ENCODE results near the gene ARMH1.

Gene ARMH1

DNA sequence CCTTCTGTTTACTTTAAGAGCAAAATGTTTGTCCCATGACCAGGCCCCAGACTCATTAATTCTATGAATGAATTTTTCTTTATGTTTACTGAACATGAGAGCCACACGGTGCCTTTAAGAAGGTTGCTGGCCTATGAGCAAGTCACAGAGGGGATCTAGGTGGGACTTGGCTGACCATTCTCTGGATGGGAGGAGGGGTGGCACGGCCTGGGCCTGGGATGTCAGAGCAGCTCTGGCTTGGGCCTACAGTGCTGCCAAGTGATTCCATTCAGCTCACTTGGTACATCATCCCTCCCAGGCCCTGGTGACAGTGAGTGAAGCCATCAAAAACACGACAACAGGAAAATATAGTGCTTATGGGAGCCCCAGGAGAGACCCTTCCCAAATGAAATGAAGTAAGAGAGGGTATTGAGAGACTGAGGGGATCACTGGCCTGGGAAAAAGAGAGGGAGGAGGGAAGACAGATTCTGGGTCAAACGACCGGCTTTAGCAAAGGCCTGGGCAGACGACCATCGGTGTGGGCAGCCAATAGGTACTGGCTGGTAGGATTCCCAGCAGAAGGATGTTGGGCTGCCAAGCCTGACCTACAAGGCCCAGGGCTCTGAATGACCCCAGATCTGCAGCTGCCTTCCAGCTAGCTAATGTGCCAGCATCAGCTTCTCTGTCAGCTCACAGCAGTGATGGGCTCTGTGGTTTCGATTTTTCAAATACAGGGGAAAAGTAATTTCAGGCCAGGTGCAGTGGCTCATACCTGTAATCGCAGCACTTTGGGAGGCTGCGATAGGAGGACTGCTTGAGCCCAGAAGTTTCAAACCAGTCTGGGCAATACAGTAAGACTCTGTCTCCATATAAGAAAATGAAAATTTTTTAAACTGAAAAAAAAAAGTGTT lies 3.5 kb upstream of the ARMH1 start:
- no peak for DNase-seq

DNA sequence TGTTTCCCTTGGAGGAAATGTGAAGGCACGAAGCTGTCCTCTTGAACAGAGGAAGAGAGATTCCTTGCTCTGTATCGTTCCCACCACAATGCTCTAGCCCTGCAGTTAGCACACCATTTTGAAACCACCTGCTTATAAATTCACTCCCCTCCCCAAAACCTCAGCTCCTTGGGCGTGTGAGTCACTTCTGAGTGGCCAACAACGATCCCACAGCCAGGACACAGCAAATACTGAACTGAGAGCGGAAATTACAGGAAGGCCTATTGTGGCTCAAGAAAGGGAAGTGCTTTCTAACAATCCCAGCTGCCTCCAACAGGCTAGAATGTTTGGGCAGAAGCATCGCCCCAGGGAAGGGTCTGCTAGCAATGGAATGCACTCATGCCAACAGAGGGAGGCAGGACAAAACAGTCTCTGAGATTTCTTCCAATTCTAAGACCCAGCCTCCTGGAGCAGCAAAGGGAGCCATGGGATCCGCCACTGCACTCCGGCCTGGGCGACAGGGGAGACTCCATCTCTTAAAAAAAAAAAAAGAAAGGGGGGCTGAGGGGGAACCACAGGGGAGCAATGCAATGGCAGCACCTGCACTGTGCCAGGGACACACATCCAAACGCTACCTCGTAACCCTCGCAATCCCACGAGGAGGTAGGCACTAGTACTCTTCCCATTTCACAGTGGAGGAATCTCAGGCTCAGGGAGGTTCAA lies 2.1 kb upstream of the ARMH1 start:
- DNase-seq: no peak

DNA sequence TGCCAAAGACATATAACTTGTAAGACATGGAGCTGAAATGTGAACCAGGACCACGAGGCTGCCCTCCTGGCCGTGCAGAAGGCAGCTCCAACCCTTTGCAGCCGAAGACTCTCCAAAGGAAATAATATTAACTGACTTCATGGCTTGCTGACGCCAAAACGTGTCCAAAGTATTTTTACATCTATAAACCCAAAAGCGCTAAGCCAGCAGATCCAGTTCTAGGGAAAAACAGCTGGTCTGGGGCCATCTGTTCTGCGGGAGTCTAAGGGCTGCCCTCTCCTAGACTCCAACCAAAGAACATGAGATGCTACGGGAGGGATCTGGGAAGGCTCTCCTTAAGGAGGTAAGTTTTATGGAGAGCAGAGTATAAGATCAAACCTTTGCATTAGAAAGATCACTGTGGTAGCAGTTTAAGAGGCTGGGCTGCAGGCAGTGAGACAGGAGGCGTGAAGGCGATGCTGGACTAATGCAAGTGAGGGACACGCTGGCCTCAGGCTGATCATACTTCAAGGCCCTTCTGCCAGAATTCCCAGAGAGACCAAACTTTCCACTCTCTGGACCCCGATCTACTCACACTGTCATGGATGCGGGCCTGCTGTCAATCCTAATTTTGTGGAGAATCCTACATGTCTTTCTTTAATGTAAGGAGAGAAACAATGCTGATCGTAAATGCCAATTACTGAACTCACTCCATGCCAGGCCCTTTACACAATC lies 1.4 kb upstream of the ARMH1 start:
- DNase-seq: no peak

DNA sequence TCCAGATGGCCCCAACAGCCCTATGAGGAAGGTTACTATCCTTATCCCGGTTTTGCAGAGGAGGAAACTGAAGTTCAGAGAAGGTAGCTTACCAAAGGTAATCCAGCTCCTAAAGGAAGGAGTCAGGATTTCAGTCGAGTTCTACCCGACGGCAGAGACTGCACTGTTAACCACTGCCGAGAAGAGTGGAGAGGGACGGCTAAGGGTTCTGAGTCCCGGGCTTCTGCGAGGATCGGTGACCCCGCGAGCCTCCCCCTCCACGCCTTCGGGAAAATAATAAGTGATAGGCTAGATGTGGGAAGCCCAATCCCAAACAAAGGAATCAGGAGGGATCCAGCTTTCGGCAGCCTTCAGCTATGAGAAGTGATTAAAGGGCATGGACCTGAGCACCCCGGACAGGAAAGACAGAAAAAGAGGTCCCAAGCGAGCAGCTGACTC lies 820 bp upstream of the ARMH1 start:
- DNase-seq: peak; percentile 72

DNA sequence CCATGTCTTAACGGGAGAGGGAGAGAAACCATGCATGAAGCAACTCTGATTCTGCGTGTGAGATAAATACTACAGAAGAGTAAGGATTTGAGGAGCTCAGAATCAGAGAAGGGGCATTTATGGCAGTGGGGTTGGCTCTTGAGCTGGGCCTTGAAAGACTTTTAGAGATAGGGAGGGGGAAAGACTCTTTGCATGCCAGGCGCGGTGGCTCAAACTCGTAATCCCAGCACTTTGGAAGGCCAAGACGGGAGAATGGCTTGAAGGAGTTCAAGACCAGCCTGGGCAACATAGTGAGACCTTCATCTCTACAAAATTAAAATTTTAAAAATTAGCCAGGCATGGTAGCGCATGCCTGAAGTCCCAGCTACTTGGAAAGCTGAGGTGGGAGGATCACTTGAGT lies 672 bp downstream of the ARMH1 start:
- no peak for DNase-seq

DNA sequence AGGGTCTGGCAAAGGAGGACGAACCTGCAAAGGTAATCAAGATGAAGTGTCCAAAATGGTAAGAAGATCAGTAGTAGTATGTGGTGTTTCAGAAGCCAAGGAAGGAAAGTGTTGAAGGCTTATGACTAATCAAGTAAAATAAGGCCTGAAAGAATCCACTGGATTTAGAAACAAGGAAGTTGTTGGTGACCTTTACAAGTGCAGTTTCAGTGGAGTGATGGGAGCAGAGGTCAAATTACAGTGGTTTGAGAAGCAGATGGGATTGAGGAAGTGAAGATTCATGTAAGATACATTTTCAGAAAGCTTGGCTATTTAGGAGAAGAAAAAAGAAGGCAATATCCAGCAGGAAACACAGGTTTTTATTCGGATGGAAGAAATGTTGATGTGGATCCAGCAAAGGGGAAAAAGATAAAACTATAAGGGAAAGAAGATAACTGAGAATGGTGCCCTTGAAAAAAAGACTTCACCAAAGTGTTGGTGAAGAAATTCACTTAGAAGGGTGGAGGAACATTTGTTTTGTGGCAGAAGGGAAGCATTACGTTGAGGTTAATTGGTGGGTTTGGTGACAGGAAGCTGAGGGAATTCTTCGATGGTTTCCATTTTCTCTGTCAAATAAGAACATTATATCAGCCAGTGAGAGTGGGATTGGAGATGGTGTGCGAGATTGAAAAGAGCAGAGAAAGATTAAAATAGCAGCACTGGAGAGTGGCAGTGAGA lies 2.1 kb downstream of the ARMH1 start:
- DNase-seq: no peak

DNA sequence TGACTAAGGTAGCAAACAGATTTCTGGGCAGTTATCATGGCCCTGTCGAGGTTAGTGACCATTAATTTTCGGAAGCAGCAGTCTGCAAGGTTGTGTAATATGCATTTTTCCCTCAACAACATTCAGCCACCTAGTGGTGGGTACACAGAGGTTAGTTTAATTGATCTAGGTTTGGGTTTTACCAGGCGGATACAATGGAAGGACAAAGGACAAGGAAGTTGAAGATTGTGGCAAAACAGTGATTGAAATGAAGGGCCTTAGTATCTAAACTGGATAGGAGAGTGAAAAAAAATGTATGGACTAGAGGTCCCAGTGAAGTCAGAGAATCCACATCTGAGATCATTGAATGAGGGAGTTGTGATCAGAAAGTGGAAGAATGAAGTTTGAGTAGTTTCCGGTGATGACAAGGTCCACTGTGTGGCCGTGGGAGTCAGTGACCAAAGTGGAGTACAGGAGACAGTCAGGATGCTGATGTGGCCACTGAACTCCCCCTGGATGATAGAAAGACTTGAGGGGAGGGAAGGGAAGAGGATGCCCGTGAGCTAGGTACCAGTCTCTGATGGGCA lies 2.8 kb downstream of the ARMH1 start:
- DNase-seq: peak; percentile 43

DNA sequence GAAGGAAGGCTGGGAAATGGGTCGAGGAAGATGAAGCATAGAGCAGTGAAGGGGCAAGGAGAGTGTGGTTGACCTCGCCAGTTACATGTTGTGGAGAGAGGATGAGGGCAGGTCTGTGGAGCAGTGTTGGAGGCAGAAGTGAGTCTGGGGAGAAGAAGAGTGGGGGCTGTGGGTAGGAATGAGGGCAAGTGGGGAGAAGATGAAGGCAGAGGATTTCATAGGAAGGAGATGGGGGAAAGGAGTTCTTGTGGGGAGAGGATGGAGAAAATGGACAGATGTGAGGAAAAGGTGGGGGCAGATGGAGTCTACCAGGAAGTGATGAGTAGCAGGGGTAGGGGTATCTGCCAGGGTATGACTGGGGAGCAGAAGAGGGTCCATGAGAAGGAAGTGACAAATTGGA lies 3.6 kb downstream of the ARMH1 start:
- no peak for DNase-seq

DNA sequence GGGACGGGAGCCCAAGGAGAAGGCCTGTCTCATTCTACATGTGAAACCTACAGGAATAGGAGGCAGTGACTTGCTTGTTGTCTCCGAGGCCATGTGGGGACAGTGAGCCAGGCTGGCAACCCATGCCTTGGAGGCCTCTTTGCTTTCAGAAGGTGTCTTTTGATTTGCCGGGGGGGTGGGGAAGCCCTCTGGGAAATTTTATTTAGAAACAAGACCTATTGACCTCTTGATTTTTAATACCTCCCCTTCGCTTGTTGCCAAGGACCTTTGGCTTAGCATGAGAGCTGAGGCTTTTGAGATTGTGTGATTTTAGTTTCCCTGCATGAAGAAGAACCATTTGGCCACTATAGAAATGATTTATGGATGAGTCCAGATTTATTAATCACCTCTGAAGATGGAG lies 4.1 kb downstream of the ARMH1 start:
- DNase-seq: no peak

DNA sequence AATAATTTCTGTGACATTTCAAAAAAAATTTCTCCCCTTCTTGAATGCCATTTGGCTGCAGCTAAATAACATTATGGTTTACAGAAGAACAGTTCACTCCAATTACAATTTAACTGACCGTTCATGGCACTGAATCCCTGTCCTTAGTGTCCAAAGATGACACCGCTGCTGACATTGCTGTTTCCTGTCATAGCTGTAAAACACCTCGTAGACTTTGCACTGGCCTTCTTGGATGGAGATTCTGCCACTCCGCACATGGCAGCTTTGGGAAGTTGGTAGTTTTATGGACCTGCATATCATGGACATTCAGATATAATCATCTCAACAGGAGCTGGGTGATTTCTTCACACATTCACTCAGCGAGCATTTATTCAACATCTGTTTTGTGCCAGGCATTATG lies 5.0 kb downstream of the ARMH1 start:
- no peak for DNase-seq

DNA sequence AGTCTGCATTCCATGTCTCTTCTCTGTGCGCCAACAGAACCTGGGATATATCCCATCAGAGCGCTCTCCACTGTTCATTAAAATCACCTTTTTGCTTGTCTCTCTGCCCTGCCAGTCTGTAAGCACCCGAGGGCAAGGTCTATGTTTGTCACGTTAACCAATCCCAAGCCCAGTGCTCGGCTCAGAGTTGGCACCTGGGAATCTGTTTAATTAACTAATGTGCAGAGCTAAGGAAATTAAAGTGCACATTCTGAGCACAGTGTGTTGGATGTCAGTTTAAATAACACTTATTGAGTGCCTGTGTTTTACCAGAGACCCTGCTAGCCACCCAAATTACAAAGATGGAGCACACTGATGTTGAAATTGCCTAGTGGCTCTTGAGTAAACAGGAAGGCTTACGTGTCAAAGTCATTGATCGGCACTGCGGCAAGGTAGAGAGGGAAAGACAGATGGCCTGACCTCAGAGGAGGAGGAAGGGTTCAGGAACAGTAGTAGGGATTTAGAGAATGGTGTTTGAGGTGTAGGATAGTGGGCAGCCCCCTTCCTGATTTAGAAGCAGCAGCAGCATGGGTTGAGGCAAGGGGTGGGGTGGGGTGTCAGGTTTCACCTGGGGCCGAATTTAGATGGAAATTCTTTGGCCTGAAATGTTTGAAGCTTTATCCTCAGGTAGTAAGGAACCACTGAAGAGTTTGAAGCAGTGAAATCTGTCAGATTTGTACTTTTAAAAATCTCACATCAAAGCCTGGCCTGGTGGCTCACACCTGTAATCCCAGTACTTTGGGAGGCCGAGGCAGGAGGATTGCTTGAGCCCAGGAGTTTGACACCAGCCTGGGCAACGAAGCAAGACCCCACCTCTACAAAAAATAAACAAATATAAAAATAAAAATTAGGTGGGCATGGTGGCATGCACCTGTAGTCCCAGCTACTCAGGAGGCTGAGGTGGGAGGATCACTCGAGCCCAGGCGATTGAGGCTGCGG lies 7.7 kb downstream of the ARMH1 start:
- peak; percentile 84 for DNase-seq

DNA sequence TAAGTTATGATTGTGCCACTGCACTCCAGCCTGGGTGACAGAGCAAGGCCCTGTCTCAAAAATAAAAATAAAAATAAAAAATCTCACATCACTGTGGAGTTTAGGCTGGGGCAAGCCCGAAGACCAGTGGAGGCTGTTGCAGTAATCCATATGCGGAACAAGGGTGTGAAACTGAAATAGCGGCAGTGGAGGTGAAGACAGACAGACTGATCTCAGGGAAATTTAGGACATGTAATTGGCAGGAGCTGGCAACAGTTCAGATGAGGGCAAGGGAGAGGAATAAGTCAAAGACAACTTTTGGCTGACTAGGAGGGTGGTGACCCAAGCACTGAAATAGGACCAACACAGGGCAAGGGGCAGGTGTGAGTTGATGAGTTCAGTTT lies 8.4 kb downstream of the ARMH1 start:
- no peak for DNase-seq

DNA sequence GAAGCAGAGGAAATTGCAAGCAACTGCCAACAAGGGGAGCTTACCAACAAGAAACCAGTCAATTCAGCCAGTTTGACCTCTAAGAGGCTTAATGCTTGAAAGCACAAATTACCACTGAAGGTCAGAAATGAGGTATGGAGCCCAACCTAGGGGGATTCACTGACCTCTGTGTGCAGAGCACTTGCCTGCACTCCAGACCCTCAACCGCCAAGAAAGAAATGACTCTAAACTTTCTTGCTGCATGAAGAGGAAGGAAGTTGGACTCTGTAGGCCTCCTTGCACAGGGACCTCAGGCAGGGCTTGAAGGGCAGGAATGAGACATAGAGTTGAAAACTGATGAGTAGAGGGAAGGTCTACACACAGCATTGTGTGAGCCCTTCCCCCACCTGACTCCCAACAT lies 10.0 kb downstream of the ARMH1 start:
- no peak for DNase-seq

DNA sequence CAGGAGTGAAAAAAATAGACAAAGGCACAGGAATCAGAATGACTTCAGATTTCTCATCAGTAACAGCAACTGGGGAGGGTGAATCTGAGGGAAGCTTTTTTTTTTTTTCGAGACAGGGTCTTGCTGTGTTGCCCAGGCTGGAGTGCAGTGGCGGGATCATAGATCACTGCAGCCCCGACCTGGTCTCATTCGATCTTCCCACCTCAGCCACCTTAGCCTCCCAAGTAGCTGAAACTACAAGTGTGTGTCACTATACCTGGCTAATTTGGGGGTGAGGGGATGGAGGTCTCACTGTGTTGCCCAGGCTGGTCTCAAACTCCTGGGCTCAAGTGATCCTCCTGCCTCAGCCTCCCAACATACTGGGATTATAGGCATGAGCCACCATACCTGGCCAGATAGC lies 10.7 kb downstream of the ARMH1 start:
- DNase-seq: no peak

DNA sequence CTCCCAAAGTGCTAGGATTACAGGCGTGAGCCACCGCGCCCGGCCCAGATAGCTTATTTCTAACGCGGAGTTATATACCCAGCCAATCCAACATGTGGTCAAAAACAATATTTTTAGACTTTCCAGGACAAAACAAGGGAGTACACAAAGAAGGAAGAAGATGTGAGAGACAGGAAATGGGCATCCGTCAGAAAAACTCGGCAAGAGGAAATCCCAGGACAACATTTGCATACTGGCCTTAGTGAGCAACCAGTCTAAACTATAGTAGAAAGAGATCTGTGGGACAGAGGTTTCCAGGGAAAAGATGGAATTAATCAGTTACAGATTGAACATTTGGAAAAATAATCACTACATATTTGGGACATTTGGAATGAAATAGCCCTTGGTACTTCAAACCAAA lies 11.4 kb downstream of the ARMH1 start:
- no peak for DNase-seq

DNA sequence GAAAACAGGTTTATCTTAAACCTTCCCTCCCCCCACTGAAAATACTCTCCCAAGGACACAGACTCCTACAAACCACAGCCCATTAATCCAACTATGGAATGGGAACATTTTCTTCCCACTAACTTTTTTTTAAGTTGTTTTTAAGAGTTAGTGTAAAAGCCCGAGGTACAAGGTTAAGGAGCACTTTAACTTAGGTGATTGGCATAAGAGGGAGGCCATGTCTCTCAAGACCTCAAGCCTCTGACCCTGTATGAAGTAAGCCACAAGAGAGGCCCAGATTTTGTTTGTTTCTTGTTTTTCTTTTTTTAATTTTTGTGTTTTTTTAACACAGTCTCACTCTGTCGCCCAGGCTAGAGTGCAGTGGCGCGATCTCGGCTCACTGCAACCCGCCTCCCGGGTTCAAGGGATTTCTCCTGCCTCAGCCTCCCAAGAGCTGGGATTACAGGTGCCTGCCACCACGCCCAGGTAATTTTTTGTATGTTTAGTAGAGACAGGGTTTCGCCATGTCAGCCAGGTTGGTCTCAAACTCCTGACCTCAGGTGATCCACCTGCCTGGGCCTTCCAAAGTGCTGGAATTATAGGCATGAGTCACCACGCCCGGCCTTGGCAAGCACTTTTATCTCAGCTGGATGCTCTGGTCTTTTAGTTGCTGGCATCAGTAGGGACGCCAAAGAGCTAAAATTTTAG lies 14.4 kb downstream of the ARMH1 start:
- no peak for DNase-seq

DNA sequence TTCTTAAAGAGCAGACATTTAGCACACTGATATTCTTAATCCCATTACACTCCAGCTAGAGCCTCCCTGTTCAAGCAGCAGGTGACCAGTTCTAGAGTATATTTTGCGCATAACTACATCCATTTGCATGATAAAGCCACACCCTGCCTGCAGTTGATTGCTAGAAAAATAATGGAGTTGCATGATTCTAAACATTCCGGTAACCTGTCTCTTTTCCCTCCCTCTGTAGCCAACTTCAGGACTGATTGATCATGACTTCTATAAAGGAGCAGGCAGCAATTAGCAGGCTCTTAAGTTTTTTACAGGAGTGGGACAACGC lies 14.9 kb downstream of the ARMH1 start:
- DNase-seq: no peak

DNA sequence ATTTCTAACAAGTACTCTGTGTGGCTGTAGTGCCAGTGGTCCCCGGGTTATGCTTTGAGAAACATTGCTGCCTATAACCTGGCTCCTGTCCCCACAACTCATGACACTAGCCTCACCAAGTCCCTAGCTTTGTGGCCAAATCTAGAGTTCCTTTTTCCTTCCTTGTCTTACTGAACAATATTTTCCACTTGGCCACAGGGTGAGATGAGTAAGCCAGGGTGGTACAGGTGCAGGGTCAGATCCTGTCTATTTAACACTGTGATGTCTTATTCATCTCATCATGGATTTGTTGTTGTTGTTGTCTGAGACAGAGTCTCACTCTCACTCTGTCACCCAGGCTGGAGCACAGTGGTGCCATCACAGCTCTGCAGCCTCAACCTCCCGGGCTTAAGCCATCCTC lies 18.6 kb downstream of the ARMH1 start:
- no peak for DNase-seq

DNA sequence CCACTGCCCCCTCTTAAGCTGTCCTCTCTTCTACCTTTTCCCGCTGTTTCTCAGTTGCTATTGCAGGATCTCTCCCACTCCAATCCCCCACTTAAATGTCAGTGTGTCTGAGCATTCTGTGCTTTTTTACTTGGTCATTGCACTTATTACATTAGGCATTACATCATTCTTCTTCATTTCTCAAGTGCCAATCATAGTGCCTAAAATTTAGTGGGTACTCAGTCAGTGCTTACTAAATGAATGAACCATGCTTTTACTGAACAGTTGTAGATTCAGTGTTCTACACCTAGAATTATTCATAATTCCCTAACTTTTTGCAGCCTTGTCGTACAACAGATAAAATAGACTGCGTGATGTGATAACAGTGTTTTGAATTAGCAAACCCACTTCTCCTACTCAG lies 19.4 kb downstream of the ARMH1 start:
- no peak for DNase-seq

DNA sequence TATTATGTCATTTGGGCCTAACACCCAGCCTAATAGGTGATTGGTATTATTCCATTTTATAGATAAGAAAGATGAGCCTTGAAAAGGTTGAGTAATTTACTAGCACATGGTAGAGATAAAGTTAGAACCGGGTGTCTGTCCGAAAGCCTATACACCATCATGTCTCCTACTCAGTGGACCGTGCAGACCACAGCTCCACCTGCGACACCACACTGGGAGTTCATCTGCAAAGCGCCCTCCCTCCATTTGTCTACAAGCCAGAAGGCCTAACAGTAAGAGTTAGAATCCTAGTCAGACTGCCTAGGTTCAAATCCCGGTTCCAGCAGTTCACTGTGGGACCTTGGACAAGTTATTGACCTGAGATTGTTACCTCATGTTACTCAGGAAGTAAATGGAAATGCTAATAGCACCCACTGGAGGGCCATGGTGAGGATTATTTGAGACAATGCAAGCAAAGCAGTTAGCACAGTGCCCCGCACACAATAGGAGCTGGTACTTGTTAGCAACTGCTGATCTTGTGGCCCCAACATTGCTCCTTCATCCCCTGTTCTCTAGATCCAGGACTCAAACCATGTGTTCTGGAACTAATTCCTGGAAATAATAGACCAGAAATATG lies 20.5 kb downstream of the ARMH1 start:
- DNase-seq: no peak

DNA sequence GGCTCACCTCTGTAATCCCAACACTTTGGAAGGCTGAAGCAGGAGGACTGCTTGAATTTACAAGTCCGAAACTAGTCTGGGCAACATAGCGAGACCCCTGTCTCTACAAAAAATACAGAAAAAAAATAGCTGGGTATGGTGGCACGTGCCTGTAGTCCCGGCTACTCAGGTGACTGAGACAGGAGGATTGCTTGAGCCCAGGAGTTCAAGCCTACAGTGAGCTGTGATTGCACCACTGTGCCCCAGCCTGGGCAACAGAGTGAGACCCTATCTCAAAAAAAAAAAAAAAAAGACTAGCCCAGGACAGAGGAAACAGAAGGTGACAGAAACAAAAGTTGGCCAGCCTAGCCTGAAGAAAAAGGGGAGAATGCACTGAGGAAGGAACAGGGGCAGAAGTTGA lies 21.2 kb downstream of the ARMH1 start:
- no peak for DNase-seq
